Medulla oblongata (tissue), 1 donor: ENCODE measurements around the gene EIF5AL1.
"Not testable (repeated sequence)": the region's sequence is repeated elsewhere in the genome, so short reads cannot be mapped to it uniquely, and the experiment has no call there.

Experiments
- DNase-seq: peaks from one replicate; pipeline ENCODE4 v3.0.0-alpha.2; 2015; ENCODE audit errors: extremely low spot score

EIF5AL1 gene

GRCh38 chr10:79509306-79509933 lies 2.9 kb upstream of the EIF5AL1 start:
- DNase-seq = not testable (repeated sequence)

DNA sequence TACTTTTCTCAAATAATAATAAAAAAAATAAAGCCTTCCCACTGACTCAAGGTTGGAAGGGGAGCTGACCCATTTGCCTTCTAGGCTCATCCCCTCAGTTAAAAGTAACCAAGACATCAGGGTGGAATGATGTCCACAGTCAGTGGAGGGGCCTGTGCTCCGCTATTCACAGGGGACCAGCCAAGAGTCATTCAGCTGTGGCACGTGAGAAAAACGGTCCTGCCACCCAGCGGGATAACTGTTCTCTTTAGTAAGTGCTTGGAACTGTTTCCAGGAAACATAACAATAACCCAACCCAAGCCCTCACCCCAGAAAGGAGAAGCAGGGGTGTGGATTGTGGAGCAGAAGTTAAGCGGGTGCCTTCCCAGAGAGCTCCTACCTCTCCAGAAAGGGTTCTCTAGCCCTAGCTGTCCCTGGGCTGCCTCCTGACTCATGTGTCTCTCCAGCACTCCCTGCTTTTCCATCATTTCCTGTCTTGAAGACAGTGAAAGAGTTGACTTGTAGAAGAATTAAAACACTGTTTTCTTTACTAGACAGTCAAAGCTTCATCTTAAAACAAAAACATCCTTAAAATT lies 2.3 kb upstream of the EIF5AL1 start:
- DNase-seq = not testable (repeated sequence)

DNA sequence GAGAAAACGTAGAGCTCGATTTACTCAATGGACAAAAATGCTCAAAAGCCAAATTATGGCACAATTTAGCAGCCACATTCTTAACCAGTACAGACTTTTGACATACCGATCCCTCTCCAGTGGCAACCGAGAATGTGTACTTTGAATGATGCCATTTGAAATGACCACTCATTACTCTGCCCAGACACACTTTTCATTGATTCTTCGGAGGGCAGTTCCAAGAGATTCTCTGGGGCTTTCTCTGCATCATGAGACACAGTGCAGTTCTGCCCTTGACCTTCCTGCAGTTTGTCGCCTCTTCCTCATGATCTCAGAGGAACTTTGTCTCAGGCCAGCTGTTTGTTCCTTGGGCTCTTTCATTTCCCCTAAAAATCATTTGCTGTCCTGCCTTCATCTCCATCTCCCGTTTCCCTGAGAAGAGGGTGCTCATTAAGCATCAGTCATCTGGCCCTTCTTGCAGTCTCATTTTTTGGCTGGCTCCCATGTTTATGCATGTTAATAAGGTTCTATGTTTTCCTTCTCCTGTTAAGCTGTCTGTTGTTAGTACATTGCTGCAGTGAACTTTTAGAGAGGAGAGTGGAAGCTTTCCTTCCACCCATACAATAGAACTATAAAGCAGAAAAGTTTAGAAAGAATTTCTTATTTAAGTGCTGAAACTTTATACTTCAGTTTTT lies 4.3 kb downstream of the EIF5AL1 start:
- not testable (repeated sequence) for DNase-seq

GRCh38 chr10:79517567-79517966 lies 5.2 kb downstream of the EIF5AL1 start:
- not testable (repeated sequence) for DNase-seq

DNA sequence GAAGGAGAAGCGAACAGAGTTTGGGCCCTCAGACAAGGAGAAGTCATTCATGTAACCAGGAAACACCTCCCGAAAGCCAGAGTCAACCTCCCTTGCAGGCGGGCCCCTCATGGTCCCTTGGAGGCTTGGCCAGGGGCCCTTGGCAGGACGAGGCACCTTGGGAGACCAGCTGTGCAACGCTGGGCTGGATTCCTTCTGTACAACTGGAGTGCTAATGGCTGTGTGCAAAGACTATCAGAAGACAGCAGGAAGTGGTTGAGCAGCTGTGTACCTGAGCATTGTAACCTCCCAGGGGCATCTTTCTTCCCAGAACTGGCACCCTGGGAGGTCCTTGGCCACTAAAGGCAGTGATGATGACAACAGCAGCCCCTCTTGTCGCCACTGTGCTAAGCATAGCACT lies 9.4 kb downstream of the EIF5AL1 start:
- not testable (repeated sequence) for DNase-seq

DNA sequence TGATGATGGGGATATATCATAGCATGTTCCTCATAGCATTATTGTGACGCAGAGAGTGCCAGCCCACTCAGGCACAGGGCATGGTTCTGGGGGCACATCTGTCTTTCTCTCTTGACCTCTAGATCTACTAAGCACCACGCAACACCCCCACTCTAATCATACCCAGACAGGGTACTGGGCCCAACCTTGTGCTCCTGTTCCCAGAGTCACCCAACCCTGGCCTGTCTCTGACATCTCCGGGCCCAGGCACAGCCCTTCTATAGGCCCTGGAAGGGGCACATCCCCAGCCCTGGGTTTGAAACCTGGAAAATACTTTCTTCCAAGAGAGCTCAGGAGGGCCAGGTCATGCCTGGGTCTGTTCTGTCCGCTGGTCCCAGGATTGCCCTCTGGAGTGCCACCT lies 10.1 kb downstream of the EIF5AL1 start:
- not testable (repeated sequence) for DNase-seq

DNA sequence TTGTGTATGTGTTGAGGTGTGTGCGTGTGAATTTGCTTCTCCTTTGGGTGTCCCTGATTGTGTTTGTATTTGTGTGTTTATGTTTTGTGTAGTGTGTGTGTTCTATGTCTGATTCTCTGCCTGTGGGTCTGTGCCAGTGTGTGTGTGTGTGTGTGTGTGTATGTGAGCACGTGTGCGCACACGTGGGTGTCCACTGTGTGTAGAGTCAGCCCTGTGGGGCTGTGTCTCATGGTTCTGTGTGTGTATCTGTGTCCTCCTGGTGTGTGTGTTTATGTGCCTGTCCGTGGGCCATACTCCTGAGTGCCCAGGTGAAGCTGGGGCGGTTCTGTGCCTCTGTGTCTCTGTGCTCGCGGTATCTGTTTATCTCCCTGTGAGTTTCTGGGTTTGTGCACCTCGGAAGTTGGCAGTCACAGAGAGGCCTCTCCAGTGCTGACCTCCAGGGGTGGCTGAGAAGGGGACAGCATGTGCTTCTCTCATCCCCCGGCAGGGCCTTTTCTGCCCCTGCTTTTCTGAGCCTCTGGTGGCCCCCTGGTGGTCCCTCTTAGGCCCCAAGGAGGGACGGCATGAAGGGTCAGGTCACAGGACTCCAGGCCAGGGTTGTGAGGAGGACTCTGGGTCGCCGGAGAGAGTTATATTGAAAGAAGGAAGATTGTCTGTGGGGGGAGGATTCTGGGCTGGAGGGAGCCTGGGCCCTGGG lies 11.0 kb downstream of the EIF5AL1 start:
- not testable (repeated sequence) for DNase-seq

GRCh38 chr10:79525049-79525710 lies 12.8 kb downstream of the EIF5AL1 start:
- not testable (repeated sequence) for DNase-seq

DNA sequence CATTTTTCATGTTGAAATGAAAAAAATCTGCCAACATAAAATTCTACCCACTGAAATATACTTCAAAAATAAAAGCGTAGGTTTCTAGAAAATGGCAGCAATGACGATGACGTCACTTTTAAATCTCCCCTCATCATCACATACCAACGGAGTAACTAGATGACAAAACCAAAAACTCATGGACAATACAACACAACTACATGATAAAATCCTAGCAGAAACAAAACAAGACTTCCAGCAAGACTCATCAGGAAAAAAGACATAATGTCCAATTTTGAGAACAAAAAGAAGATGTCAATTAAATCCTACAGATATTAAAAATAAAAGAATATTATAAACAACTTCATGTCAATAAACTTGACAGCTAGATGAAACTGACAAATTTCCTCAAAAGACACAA lies 15.9 kb downstream of the EIF5AL1 start:
- not testable (repeated sequence) for DNase-seq

GRCh38 chr10:79533142-79533902 lies 21.0 kb downstream of the EIF5AL1 start:
- not testable (repeated sequence) for DNase-seq

GRCh38 chr10:79533903-79534175 lies 21.5 kb downstream of the EIF5AL1 start:
- not testable (repeated sequence) for DNase-seq

- DNase-seq = not testable (repeated sequence)
Measured at GRCh38 chr10:79538311-79538710, 26.0 kb downstream of the EIF5AL1 start.

- not testable (repeated sequence) for DNase-seq
Measured at GRCh38 chr10:79540930-79541329, 28.6 kb downstream of the EIF5AL1 start.

DNA sequence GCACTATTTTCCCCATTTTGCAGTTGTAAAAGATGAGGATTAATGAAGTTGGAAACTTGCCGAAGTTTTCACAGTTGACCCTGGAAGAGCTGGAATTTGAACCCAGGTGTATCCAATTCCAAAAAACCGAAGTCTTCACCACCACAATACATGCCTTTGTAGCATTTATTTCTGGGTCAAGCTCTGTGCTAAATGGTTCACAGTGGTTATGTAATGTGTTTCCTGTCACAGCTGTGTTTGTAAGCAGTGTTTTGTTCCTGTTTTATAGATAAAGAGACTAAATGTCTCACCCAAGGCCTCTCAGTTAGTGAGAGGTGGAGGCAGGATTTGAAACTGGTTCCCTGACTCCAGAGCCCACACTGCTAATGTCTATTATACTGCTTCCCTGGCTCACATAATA lies 30.3 kb downstream of the EIF5AL1 start:
- no peak for DNase-seq

DNA sequence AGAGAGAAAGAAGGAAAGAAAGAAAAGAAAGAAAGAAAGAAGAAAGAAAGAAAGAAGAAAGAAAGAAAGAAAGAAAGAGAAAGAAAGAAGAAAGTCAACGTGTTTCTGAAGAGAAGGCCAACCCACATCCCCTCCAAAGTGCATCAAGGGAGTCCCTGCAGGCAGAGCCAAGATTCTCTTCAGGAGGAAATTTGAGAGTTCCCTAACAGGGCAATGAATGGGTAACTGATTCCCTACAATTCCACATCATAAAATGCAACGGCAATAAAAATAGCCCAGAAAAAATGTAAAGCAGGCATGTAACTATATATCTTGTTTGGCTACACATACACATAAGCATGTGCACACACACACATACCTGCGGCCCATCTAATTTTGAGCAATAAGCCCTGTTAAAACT lies 32.1 kb downstream of the EIF5AL1 start:
- DNase-seq = not testable (repeated sequence)

- not testable (repeated sequence) for DNase-seq
Measured at GRCh38 chr10:79544926-79545659, 32.8 kb downstream of the EIF5AL1 start.

DNA sequence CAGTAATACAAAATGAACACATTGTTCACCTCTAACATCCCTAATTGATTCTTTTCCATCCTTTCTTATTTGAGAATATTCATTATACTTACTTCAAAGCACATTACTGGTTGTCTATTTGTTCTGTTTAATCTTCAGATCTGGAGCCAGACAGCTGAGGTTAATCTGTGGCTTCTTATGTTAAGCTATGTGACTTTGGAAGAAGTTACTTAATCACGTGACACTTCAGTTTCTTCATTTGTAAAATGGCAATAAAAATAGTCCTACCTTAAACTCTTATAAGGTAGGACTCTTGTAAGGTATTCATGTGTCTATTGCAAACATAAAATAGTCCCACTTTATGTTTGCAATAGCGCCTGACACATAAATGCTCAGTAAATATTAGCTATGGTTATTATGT lies 34.8 kb downstream of the EIF5AL1 start:
- DNase-seq = not testable (repeated sequence)

DNA sequence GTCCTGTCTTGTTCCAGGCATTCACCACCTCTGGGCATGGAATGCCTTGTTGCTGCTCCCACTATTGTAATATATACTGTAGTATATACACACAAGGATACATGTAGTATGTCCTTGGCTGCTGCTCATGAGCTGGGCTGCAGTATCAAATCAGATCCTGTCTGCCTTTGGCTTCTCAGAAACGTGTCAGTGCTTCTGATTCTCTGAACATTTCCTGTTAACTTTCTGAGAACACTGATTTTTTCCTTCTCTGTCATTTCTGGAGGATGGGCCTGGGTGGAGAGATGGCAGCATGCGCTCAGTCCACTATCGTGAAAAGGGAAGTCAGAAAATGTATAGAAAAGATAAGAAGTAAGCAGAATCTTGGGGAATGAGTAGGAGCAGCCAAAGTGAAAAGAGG lies 35.6 kb downstream of the EIF5AL1 start:
- DNase-seq = no peak

- DNase-seq = no peak
Measured at GRCh38 chr10:79552143-79552542, 39.8 kb downstream of the EIF5AL1 start.
